Gastroesophageal sphincter (tissue), 4 donors: ENCODE data around the gene ELMO1. TPM values are rescaled to one million over a fixed set of nuclear protein-coding genes. Genes with fewer than 3 reads are reported as not detected.

Experiments
- ATAC-seq: fragments of 150-250 bp; one replicate; pipeline ENCODE4 v1.9.1; 2016; ENCODE audit warnings: mild to moderate bottlenecking, moderate library complexity
- H3K27ac ChIP-seq, 4 donors: fragments of 200-600 bp; sonication (generic) in 3 of 4; 1 replicate in 3 of 4; 2 replicates in 1 of 4; pipeline ENCODE4 v1.5.1; 2016 to 2019
- H3K27me3 ChIP-seq: fragments of 200-600 bp; sonication (generic); one replicate; pipeline ENCODE4 v1.5.1; 2019
- H3K36me3 ChIP-seq, 2 donors: fragments of 200-600 bp; sonication (generic); one replicate each; pipeline ENCODE4 v1.5.1; 2019; ENCODE audit warnings: control low read depth in 1 of 2
- H3K4me1 ChIP-seq, 3 donors: fragments of 200-600 bp; sonication (generic); 1 replicate in 2 of 3; 2 replicates in 1 of 3; pipeline ENCODE4 v1.5.1; 2016 to 2019; ENCODE audit warnings: control low read depth in 2 of 3
- H3K4me3 ChIP-seq, 2 donors: fragments of 200-600 bp; sonication (generic); one replicate each; pipeline ENCODE4 v1.5.1; 2019; ENCODE audit warnings: mild to moderate bottlenecking in 1 of 2, moderate library complexity in 1 of 2
- H3K9me3 ChIP-seq, 3 donors: fragments of 200-600 bp; sonication (generic); one replicate each; pipeline ENCODE4 v1.5.1; 2017 to 2019; ENCODE audit warnings: control low read depth in 2 of 3
- CTCF ChIP-seq, 4 experiments: fragments of 200-600 bp in 2 of 4; fragments of 450-650 bp in 2 of 4; sonication (generic) in 1 of 4; IDR thresholded peaks; one replicate each; pipeline ENCODE4 v1.5.1; 2017 to 2019; ENCODE audit warnings: antibody characterized with exemption in 4 of 4, mild to moderate bottlenecking in 2 of 4, moderate library complexity in 2 of 4
- EP300 ChIP-seq: sonication (generic); formaldehyde crosslinking; IDR thresholded peaks from one replicate; pipeline ENCODE4 v1.6.1; 2017; ENCODE audit warnings: antibody characterized with exemption, mild to moderate bottlenecking
- POLR2A ChIP-seq, 2 donors: fragments of 450-650 bp; IDR thresholded peaks; one replicate each; pipeline ENCODE4 v1.6.1; 2017; ENCODE audit warnings: antibody characterized with exemption in 2 of 2, mild to moderate bottlenecking in 2 of 2, moderate library complexity in 1 of 2
- POLR2AphosphoS5 ChIP-seq: sonication (generic); formaldehyde crosslinking; IDR thresholded peaks from one replicate; pipeline ENCODE4 v1.6.1; 2017; ENCODE audit warnings: antibody characterized with exemption
- WGBS, 2 donors: methylation state at CpG; one replicate each; pipeline ENCODE4 v1.1.5; 2018; ENCODE audit warnings: low coverage in 1 of 2; 5-methylcytosine and 5-hydroxymethylcytosine counted together
- total RNA-seq, 4 donors: library from RNA; depleted of rRNA; stranded (reverse); fragments of >200 nt; gene quantifications; one replicate each; pipeline ENCODE4 v1.1.0, GENCODE V29; 2016

The ELMO1 gene
- total RNA-seq, 4 donors from 2014 or later = 22.1 to 54.0 (median 42.7) TPM

GRCh38 chr7:37367010-37367409 lies 81.7 kb downstream of the ELMO1 start:
- Histone ChIP-seq H3K27me3 (peaks cover 13% of the 10 kb centered on the region), H3K4me1 (no peaks in the 10 kb centered on the region), H3K4me3 (no peak overlapping the region), H3K27ac (no peak overlapping the region), H3K9me3 (no peaks in the 10 kb centered on the region), H3K36me3 (no peaks in the 10 kb centered on the region)
- WGBS, 2 donors = 81 to 100% methylated on average over 1 to 2 of the region's 3 CpGs
- TF ChIP-seq EP300 = no peak
- TF ChIP-seq POLR2A (IDR thresholded peaks at IDR 0.05) = no peak
- no peak for TF ChIP-seq CTCF (IDR thresholded peaks at IDR 0.05)
- TF ChIP-seq POLR2AphosphoS5 = no peak
- no peak for ATAC-seq

GRCh38 chr7:37366445-37366844 lies 82.2 kb downstream of the ELMO1 start:
- WGBS, 2 donors = 82 to 84% methylated on average over 2 to 3 of the region's 3 CpGs

GRCh38 chr7:37365405-37365804 lies 83.3 kb downstream of the ELMO1 start:
- TF ChIP-seq CTCF (IDR thresholded peaks at IDR 0.05) (no peak), POLR2A (IDR thresholded peaks at IDR 0.05) (no peak)
- 71 to 90% methylated on average over 2 to 4 of the region's 4 CpGs for WGBS, 2 donors
- Histone ChIP-seq H3K4me1 (no peaks in the 10 kb centered on the region), H3K27me3 (peaks cover 13% of the 10 kb centered on the region), H3K27ac (no peak overlapping the region), H3K36me3 (no peaks in the 10 kb centered on the region), H3K9me3 (no peaks in the 10 kb centered on the region), H3K4me3 (no peak overlapping the region)
- no peak for ATAC-seq

More at GRCh38 chr7:37366445-37366844, 82.2 kb downstream of the ELMO1 start:
- H3K4me1 ChIP-seq = no peaks in the 10 kb centered on the region
- no peak for ATAC-seq
- H3K27me3 ChIP-seq = peaks cover 13% of the 10 kb centered on the region
- no peak overlapping the region for H3K27ac ChIP-seq
- H3K36me3 ChIP-seq = no peaks in the 10 kb centered on the region
- no peaks in the 10 kb centered on the region for H3K9me3 ChIP-seq
- H3K4me3 ChIP-seq = no peak overlapping the region
- TF ChIP-seq POLR2AphosphoS5 (no peak), CTCF (IDR thresholded peaks at IDR 0.05) (no peak), EP300 (no peak), POLR2A (IDR thresholded peaks at IDR 0.05) (no peak)

- H3K9me3 ChIP-seq = no peaks in the 10 kb centered on the region
- no peak for ATAC-seq
- H3K27ac ChIP-seq = no peak overlapping the region
- TF ChIP-seq EP300 (no peak), POLR2A (IDR thresholded peaks at IDR 0.05) (no peak), CTCF (IDR thresholded peaks at IDR 0.05) (no peak), POLR2AphosphoS5 (no peak)
- no peaks in the 10 kb centered on the region for H3K36me3 ChIP-seq
- no peak overlapping the region for H3K4me3 ChIP-seq
- 69 to 82% methylated on average over 6 to 8 of the region's 8 CpGs for WGBS, 2 donors
- peaks cover 0 to 3% (median 0%) of the 10 kb centered on the region in 3 donors for H3K4me1 ChIP-seq
- peaks cover 13% of the 10 kb centered on the region for H3K27me3 ChIP-seq
These were observed 83.8 kb downstream of the ELMO1 start for GRCh38 chr7:37364856-37365255.

GRCh38 chr7:37363536-37364491 lies 84.8 kb downstream of the ELMO1 start:
- Histone ChIP-seq H3K4me3 (no peak overlapping the region), H3K9me3 (no peaks in the 10 kb centered on the region), H3K4me1 (peaks cover 0 to 4% (median 0%) of the 10 kb centered on the region in 3 donors), H3K36me3 (no peaks in the 10 kb centered on the region), H3K27ac (no peak overlapping the region), H3K27me3 (peaks cover 13% of the 10 kb centered on the region)
- TF ChIP-seq EP300 (no peak), POLR2A (IDR thresholded peaks at IDR 0.05) (no peak), CTCF (IDR thresholded peaks at IDR 0.05) (no peak), POLR2AphosphoS5 (no peak)
- 87% methylated on average over 3 of the region's 3 CpGs; no CpG with 5 or more reads in 1 of the 2 donors for WGBS, 2 donors
- no peak for ATAC-seq
